ENCODE results near the gene PLK3. TPM values are rescaled to one million over a fixed set of nuclear protein-coding genes. Genes with fewer than 3 reads are reported as not detected.
A peak's percentile ranks its signal among the peaks of the same experiment; 100 is the strongest.

Gene PLK3
- total RNA-seq, 4 donors from 2014 or later = 10.6 to 29.3 (median 26.3) TPM

DNA sequence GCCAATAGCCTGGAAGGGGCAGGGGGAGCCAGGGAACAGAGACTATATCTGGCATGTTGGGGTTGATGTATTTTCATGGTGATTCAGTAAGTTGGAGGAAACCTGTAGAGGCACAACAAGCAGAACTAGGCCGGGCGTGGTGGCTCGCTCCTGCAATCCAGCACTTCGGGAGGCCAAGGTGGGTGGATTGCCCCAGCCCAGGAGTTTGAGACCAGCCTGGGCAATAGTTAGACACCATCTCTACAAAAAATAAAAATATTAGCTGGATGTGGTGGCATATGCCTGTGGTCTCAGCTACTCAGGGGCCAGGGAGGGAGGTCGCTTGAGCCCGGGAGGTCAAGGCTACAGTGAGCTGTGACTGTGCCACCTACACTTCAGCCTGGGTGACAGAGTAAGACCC is 53.0 kb downstream of the PLK3 start:
- DNase-seq (ENCODE audit: low spot score in 2 of 2) = no peak
- no peak overlapping the region for H3K4me3 ChIP-seq
- H3K27me3 ChIP-seq = no peaks in the 10 kb centered on the region
- H3K4me1 ChIP-seq = peaks cover 0 to 23% (median 10%) of the 10 kb centered on the region in 4 donors
- peaks cover 0 to 54% (median 0%) of the 10 kb centered on the region in 3 donors for H3K36me3 ChIP-seq
- H3K9me3 ChIP-seq = no peaks in the 10 kb centered on the region
- no peak overlapping the region for H3K27ac ChIP-seq
- WGBS, 2 donors = 93 to 95% methylated on average over 6 of the region's 6 CpGs
- TF ChIP-seq EP300 (IDR thresholded peaks at IDR 0.05) = no peak
- no peak for TF ChIP-seq CTCF (IDR thresholded peaks at IDR 0.05)
- TF ChIP-seq POLR2A (IDR thresholded peaks at IDR 0.05) = no peak

DNA sequence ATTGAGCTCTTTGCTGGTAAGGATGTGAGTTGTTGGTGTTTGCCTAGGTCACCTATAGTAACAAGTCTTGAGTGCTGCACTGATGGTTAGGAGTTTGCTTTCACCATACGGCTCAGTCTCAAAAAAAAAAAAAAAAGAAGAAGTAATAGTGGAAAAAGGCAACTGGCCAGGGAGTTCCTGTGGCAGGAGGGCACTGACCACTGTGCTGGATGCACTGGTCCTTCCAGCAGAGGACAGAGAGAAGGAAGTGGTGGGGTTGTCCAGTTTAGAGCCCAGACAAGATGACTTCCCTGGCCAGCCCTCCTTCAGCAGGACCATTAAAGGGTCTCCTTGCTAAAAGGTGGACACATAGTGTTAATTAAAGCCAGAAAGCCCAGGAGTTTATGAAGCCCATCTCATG is 54.8 kb downstream of the PLK3 start:
- Histone ChIP-seq H3K9me3 (no peaks in the 10 kb centered on the region), H3K27ac (no peak overlapping the region), H3K4me3 (no peak overlapping the region), H3K4me1 (peaks cover 0 to 5% (median 0%) of the 10 kb centered on the region in 4 donors), H3K36me3 (peaks cover 0 to 52% (median 0%) of the 10 kb centered on the region in 3 donors), H3K27me3 (no peaks in the 10 kb centered on the region)
- DNase-seq (ENCODE audit: low spot score in 2 of 2) = no peak
- no peak for TF ChIP-seq CTCF (IDR thresholded peaks at IDR 0.05)
- no peak for TF ChIP-seq EP300 (IDR thresholded peaks at IDR 0.05)
- TF ChIP-seq POLR2A (IDR thresholded peaks at IDR 0.05) = no peak
- WGBS, 2 donors = 70 to 83% methylated on average over 1 of the region's 1 CpG

Small RNA genes lying within 50 kb of the gene (small RNA-seq; reads per million reads assigned to genes)
- gene AL136380.1 (not detected), gene SNORD38A (841 reads per million, percentile 98 among the genes with 10 or more reads in this experiment), gene SNORD38B (not detected), gene SNORD46 (1,903 reads per million, percentile 99 among the genes with 10 or more reads in this experiment), gene SNORD55 (not detected)

Other genes starting within 250 kb of the PLK3 start
- 10 to 100 TPM in 2 of 4 donors, 1 to 10 TPM in 2; 7.2 to 10.5 (median 9.5) TPM for gene TMEM53, start 125.9 kb upstream of the PLK3 start, total RNA-seq
- gene ARMH1, start 125.7 kb upstream of the PLK3 start, total RNA-seq = 1 to 10 TPM in 3 of 4 donors, under 1 TPM in 1; 0.66 to 7.1 (median 2.9) TPM
- not detected for gene RNU5D-1, start 69.2 kb upstream of the PLK3 start, total RNA-seq
- gene KIF2C, start 60.5 kb upstream of the PLK3 start, total RNA-seq = 1 to 10 TPM in 2 of 4 donors, under 1 TPM in 1, not detected in 1; 0.63 to 3.3 (median 2.7) TPM
- gene RPS8, start 24.8 kb upstream of the PLK3 start, total RNA-seq = 1,000 to 10,000 TPM; 2,048 to 2,345 (median 2,235) TPM
- under 1 TPM in 2 of 4 donors, not detected in 2; 0.21 to 0.98 TPM for gene BEST4, start 12.2 kb upstream of the PLK3 start, total RNA-seq
- gene DYNLT4, start 7.0 kb downstream of the PLK3 start, total RNA-seq = 1 to 10 TPM in 2 of 4 donors, not detected in 2; 2.5 to 3.3 TPM
- gene BTBD19, start 8.1 kb downstream of the PLK3 start, total RNA-seq = 10 to 100 TPM; 14.9 to 50.0 (median 25.5) TPM
- gene PTCH2, start 42.9 kb downstream of the PLK3 start, total RNA-seq = 10 to 100 TPM in 2 of 4 donors, 1 to 10 TPM in 2; 6.6 to 13.4 (median 9.9) TPM
- gene EIF2B3, start 186.2 kb downstream of the PLK3 start, total RNA-seq = 10 to 100 TPM; 13.1 to 42.0 (median 26.5) TPM
- gene HECTD3, start 210.9 kb downstream of the PLK3 start, total RNA-seq = 10 to 100 TPM; 40.4 to 51.6 (median 46.4) TPM
- gene UROD, start 211.9 kb downstream of the PLK3 start, total RNA-seq = 10 to 100 TPM; 53.1 to 95.1 (median 62.1) TPM